Testis (tissue), 3 donors: ENCODE data around the gene RASA3. TPM values are rescaled to one million over a fixed set of nuclear protein-coding genes. Genes with fewer than 3 reads are reported as not detected.

Source experiments
- DNase-seq: peaks from one replicate; pipeline ENCODE4 v3.0.0-alpha.2; 2019
- H3K27ac ChIP-seq, 2 donors: fragments of 200-600 bp; sonication (generic); one replicate each; pipeline ENCODE4 v1.5.1; 2019
- H3K27me3 ChIP-seq: fragments of 200-600 bp; sonication (generic); one replicate; pipeline ENCODE4 v1.5.1; 2019
- H3K36me3 ChIP-seq: fragments of 200-600 bp; sonication (generic); one replicate; pipeline ENCODE4 v1.5.1; 2017; ENCODE audit warnings: low read depth; ENCODE audit errors: missing control alignments
- H3K4me1 ChIP-seq: fragments of 200-600 bp; sonication (generic); one replicate; pipeline ENCODE4 v1.5.1; 2019
- H3K4me3 ChIP-seq, 2 donors: fragments of 200-600 bp; sonication (generic); one replicate each; pipeline ENCODE4 v1.5.1; 2017 to 2019
- H3K9me3 ChIP-seq: fragments of 200-600 bp; sonication (generic); one replicate; pipeline ENCODE4 v1.5.1; 2017
- CTCF ChIP-seq, 3 experiments: fragments of 450-650 bp in 2 of 3; fragments of 200-600 bp in 1 of 3; sonication (generic) in 1 of 3; IDR thresholded peaks; one replicate each; pipeline ENCODE4 v1.5.1; 2016 to 2019; ENCODE audit warnings: antibody characterized with exemption in 3 of 3, mild to moderate bottlenecking in 2 of 3, moderate library complexity in 1 of 3
- POLR2A ChIP-seq: fragments of 450-650 bp; IDR thresholded peaks from one replicate; pipeline ENCODE4 v1.6.1; 2017; ENCODE audit warnings: antibody characterized with exemption, mild to moderate bottlenecking, moderate library complexity
- WGBS, 2 donors: methylation state at CpG; one replicate each; pipeline ENCODE4 v1.1.5; 2018; 5-methylcytosine and 5-hydroxymethylcytosine counted together
- intact Hi-C: fragments of 100-400 bp; cut with DNase I; formaldehyde crosslinking; loops from one replicate; pipeline ENCODE4 v1.15.1; 2023; ENCODE audit warnings: low total_unique reads
- polyA plus RNA-seq: library from polyadenylated mRNA; stranded (reverse); fragments of 350-450 nt; fragmentation: Illumina TruSeq; extraction: RNeasy Lipid Tissue Mini Kit (QIAGEN cat#74804); gene quantifications from one replicate; pipeline ENCODE4 v1.2.3, GENCODE V29; 2014; ENCODE audit warnings: low read depth, low replicate concordance; ENCODE audit not compliant: insufficient read depth
- total RNA-seq, 2 donors: library from RNA; depleted of rRNA; stranded (reverse); fragments of >200 nt; gene quantifications; one replicate each; pipeline ENCODE4 v1.2.3, GENCODE V29; 2016

RASA3 gene
- total and polyA plus RNA-seq, 3 donors from 2014 or later = 13.2 to 21.6 (median 16.4) TPM

DNA sequence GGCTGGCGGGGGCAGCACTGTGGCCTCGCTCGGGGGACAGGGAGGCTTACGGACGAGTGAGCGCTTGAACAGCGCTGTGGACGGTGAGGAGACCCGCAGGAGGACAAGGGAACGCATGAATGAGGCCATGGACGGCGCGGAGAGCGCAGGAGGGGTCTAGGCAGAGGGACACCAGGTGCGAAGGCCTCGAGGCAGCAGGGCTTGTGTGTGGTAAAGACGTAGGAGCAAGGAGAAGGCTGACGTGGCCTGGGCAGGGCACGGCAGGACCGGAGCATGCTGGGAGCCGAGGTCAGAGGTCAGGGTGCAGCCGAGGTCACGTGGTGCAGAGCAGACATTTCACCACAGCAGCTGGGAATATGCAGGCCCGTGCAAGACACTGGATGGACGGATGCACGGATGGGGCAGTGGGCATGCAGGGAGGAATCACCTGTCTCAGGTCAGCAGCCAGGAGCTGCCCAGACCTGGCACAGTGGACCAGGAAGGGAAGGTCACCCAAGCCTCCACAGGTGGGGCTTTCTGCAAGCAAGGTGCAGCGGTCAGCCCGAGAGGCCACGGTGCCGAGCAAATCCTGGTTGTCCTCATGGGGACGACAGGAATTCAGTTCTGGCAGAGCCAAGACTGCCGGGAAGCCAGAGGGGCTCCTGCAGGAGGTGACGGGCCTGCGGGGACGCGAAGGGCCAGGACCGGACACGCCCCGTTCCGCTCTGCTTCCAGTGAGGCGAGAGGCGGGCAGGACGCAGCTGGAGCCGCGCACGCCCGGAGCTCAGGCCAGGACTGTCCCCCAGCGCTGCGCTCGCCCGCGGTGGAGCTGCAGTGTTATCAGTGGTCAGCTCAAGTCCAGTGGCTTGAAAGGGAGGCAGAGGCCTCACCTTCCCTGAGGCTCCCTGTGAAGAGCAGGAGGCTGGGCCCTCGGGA lies 72.2 kb downstream of the RASA3 start:
- H3K36me3 ChIP-seq = no peaks in the 10 kb centered on the region
- H3K4me1 ChIP-seq = peaks cover 15% of the 10 kb centered on the region
- TF ChIP-seq CTCF (IDR thresholded peaks at IDR 0.05) (no peak), POLR2A (no peak)
- H3K27me3 ChIP-seq = no peaks in the 10 kb centered on the region
- H3K9me3 ChIP-seq = no peaks in the 10 kb centered on the region
- intact Hi-C loops = no loop called here
- H3K4me3 ChIP-seq = no peak overlapping the region
- whole genome bisulfite sequencing, 2 donors = 83 to 89% methylated on average over 32 to 51 of the region's 53 CpGs
- DNase-seq = no peak
- no peak overlapping the region for H3K27ac ChIP-seq

DNA sequence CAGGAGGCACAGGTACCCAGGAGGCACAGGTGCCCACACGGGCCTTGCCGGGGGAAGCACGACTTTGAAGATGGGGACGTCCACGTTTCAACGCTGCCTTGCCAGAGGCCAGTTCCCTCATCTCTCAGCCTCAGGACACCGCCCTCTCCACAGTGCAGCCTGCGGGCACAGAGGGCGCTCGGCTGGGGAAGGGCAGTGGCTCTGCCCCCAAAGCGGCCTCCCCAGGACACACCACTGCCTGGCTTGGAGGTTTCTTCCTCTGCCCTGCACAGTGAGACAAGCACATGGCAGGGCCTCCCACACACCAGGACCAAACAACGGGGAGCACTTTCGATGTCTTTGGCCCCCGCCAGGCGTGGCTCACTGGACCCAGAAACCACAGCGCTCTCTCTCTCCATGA lies 73.0 kb downstream of the RASA3 start:
- H3K36me3 ChIP-seq = no peaks in the 10 kb centered on the region
- H3K27me3 ChIP-seq = no peaks in the 10 kb centered on the region
- no peak for DNase-seq
- no peaks in the 10 kb centered on the region for H3K9me3 ChIP-seq
- intact Hi-C loops = no loop called here
- no peak overlapping the region for H3K4me3 ChIP-seq
- no peak for TF ChIP-seq CTCF (IDR thresholded peaks at IDR 0.05)
- TF ChIP-seq POLR2A = no peak
- WGBS, 2 donors = 93 to 98% methylated on average over 13 to 16 of the region's 16 CpGs
- H3K27ac ChIP-seq = no peak overlapping the region
- peaks cover 10% of the 10 kb centered on the region for H3K4me1 ChIP-seq

DNA sequence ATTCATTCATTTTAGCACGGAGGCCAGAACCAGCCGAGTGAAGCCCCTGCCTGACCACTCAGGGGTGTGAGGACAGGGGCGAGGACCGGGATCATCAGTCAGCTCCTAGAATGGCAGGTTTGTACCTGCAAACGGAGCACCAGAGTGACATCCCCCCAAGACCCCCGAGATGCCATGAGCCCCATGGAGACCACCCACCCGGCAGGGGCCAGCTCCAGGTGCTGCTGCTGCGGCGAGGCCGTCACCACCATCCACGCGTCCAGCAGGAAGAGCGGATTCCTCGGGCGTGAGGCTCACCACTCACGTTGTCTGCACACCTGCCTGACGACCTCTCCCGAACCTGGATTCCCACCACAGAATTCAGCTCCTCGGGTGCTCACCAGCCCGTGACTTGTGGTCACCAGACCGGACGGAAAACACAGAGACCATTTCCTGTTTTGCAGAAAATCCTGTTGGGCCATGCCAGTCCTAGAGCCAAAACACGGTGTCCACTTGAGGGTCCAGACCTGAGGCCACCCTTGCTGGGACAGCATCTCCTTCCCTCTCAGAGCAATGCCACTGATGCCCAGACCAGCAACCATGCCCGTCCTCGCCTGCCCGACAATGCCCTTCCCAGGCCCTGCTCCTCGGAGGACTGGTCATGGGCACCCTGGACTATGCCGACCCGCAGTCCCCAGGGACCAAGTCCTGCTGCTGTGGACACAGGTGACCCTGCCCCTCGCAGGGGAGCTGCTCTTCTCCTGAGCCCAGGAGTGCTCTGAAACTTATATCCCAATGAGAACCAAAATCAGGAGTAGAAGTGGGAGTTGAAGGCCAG lies 74.2 kb downstream of the RASA3 start:
- 88 to 96% methylated on average over 6 to 30 of the region's 30 CpGs for WGBS, 2 donors
- intact Hi-C loops = no loop called here
- H3K4me1 ChIP-seq = peaks cover 3% of the 10 kb centered on the region

More for the DNA sequence above, 74.2 kb downstream of the RASA3 start:
- H3K9me3 ChIP-seq = no peaks in the 10 kb centered on the region
- H3K27me3 ChIP-seq = no peaks in the 10 kb centered on the region
- no peaks in the 10 kb centered on the region for H3K36me3 ChIP-seq
- no peak overlapping the region for H3K4me3 ChIP-seq
- no peak for DNase-seq
- no peak overlapping the region for H3K27ac ChIP-seq
- TF ChIP-seq POLR2A = no peak
- TF ChIP-seq CTCF (IDR thresholded peaks at IDR 0.05) = no peak
